GM19452 (cell line): ENCODE measurements around the gene TNFRSF21.

Source experiments
- ATAC-seq: cut with Tn5 transposase; IDR thresholded peaks from one replicate; pipeline ENCODE4 v1.9.1; 2021; ENCODE audit not compliant: unreplicated experiment

TNFRSF21 gene

DNA sequence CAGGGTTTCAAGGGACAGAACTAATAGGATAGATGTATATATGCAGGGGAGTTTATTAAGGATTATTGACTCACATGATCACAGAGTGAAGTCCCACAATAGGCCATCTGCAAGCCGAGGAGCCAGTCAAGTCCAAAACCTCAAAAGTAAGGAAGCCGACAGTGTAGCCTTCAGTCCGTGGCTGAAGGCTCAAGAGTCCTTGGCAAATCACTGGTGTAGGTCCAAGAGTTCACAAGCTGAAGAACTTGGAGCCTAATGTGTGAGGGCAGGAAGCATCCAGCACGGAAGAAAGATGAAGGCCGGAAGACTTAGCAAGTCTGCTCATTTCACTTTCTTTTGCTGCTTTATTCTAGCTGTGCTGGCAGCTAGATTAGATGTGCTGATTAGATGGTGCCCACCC, 128.0 kb downstream of the TNFRSF21 start:
- ATAC-seq: no peak
